NCI-H2107 (cell line): Measurements from ENCODE around the gene ZSCAN10.

Experiments used
- DNase-seq: peaks from one replicate; lab custom pipeline; 2025; lab: John Stamatoyannopoulos, UW

ZSCAN10 gene

GRCh38 chr16:3134338-3135125 lies 35.4 kb upstream of the ZSCAN10 start, which contains the start of gene ZNF213:
Gene ZNF213 (plus strand): TSS chr16:3135029. CDS start chr16:3137281, 2,252 bp downstream.
- peak; percentile 96 for DNase-seq

GRCh38 chr16:3133844-3134243 lies 34.8 kb upstream of the ZSCAN10 start:
- no peak for DNase-seq

- DNase-seq = peak; percentile 14
Measured at GRCh38 chr16:3131755-3132377, 32.8 kb upstream of the ZSCAN10 start.

GRCh38 chr16:3129137-3130131 lies 30.3 kb upstream of the ZSCAN10 start:
- peak; percentile 76 for DNase-seq

GRCh38 chr16:3127745-3128144 lies 28.7 kb upstream of the ZSCAN10 start:
- DNase-seq = no peak

DNA sequence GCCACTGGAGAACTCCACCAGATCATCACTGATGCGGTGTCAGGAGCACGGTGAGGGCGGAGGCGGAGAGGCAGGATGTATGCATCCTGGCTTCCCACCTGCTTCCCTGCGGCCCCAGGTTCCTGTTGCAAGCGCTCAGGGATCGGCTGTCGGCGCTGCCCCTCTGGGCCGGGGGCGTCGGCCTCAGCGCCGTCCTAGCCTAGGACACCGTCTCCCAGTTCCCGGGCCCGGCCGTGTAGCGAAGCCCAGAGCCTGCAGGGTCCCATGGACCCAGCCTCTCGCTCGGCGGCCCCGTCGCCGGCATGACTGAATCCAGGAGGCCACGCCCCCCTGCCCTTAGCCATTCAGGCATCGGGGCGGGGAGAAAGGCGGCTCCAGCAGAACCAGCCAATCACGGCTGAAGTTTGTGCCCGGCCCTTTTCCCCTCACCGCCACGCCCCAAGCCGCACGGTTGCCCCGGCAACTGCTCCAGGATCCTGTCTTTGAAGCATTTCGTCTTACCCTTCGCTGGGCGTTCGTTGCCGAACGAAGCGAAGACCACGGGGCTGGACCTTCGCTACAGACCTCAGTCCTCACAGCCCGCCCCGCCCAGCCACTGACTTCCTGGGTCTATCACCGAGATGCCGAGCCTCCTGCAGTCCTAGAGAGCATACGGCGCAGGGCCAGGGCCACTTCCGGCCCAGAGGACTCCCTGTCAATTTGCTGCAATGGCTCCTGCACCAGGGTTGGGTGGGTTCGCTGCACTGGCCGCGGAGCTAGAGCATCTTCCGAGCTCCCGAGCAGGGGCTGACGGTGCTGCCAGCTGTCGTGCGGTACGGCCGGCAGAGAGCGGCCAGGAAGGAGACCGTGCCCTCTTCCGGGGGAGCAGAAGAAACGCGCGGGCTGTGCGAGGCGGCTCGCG lies 25.1 kb upstream of the ZSCAN10 start:
- DNase-seq = peak; percentile 93

DNA sequence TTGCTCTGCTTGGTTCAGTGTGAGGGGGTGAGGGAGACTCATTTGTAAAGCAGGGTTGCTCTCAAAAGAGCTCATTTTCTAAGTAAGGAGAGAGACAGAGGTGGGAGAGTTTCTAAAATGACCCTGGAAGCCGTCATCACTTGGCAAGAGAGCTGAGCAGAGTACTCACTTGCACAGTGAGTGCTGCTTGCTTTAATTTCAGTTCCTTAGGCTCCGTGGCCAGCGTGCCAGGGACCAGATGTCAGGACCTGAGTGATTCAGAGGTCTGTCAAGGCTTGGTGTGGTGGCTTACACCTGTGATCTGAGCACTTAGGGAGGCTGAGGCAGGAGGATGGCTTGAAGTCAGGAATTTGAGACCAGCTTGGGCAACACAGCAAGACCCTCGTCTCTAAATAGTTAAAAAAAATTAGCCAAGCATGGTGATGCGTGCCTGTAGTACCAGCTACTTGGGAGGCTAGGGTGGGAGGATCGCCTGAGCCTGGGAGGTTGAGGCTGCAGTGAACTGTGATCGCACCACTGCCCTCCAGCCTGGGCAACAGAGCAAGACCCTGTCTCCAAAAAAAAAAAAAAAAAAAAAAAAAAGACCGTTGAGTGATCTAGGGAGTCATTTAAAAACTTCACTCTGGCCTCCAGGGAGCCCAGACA lies 24.0 kb upstream of the ZSCAN10 start:
- DNase-seq = no peak

DNA sequence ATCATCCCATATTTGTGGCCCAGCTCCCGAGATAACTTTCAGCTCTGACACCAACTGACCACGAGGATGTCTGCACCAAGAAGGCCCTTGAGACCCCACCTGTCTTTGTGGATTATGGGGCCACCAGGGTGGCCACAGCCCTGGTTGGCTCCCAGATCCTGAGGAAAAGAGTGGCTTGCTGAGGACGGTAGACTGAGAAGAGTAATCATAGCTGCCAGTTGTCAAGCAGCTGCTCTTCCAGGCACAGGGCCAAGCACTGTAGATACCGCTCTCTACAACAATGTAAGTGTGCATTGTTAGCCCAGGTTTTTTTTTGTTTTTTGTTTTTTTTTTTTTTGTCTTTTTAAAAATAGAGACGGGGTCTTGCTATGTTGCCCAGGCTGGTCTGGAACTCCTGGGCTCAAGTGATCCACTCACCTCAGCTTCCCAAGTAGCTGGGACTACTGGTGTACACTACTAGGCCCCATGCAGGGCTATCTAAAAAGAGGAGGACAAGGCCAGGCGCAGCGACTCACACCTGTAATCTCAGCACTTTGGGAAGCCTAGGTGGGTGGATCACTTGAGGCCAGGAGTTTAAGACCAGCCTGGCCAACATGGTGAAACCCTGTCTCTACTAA lies 22.9 kb upstream of the ZSCAN10 start:
- DNase-seq = no peak

DNA sequence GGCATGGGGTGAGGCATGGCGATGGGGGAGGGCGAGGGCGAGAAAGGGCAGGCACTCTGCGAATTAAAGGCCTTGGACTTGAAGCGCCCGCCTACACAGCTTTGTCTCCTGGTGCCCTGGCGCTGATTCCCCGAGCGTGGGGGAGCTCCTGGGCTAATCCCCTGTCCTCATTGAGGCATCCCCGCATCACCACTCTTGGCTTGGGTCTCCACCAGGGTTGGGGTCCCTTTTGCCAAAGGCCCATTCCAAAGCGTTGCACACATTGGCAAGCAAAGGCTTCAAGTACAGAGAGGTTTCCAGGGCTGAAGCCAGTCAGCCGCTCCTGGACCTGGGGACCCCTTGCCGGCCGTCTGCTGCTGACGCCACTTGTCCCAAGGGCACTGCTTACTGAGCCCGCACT lies 21.3 kb upstream of the ZSCAN10 start:
- no peak for DNase-seq

DNA sequence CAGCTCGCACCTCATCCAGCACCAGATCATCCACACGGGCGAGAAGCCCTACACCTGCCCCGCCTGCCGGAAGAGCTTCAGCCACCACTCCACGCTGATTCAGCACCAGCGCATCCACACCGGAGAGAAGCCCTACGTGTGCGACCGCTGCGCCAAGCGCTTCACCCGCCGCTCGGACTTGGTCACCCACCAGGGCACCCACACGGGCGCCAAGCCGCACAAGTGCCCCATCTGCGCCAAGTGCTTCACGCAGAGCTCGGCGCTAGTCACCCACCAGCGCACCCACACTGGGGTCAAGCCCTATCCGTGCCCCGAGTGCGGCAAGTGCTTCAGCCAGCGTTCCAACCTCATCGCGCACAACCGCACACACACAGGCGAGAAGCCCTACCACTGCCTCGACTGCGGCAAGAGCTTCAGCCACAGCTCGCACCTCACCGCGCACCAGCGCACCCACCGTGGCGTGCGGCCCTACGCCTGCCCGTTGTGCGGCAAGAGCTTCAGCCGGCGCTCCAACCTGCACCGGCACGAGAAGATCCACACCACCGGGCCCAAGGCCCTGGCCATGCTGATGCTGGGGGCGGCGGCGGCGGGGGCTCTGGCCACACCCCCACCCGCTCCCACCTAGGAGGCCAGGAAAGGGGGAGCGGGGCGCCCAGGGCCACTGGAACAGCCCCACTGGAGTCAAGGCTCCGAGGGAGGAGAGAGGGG lies 20.8 kb upstream of the ZSCAN10 start:
- no peak for DNase-seq

DNA sequence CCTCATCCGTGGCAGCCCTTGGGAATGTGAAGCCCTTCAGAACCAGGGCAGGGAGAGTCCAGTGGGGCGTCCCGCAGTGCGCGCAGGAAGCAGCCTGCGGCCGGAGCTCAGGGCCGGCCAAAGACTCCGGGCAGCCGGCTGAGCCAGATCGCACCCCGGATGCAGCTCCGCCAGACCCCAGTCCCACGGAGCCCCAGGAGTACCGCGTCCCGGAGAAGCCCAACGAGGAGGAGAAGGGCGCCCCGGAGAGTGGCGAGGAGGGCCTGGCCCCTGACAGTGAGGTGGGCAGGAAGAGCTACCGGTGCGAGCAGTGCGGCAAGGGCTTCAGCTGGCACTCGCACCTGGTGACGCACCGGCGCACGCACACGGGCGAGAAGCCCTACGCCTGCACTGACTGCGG lies 20.2 kb upstream of the ZSCAN10 start:
- no peak for DNase-seq

DNA sequence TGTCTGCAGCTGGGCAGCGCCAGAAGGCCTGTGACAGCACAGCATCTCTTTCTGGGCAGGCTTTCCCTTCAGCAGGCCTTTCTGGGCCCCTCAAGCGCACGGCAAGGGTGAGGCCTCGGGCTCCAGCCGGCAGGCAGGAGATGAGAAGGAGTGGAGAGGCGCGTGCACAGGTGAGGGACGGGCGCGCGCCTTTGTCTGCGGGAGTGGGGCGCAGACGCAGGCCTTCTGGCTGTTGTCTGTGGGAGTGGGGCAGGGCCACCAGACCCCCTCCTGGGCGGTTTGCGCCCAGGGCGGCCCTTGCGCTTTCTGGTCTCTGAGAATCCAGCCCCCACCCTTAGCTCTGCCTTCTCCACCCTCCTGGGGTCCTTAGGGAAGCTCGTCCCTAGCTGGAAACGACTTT lies 19.8 kb upstream of the ZSCAN10 start:
- DNase-seq = no peak

DNA sequence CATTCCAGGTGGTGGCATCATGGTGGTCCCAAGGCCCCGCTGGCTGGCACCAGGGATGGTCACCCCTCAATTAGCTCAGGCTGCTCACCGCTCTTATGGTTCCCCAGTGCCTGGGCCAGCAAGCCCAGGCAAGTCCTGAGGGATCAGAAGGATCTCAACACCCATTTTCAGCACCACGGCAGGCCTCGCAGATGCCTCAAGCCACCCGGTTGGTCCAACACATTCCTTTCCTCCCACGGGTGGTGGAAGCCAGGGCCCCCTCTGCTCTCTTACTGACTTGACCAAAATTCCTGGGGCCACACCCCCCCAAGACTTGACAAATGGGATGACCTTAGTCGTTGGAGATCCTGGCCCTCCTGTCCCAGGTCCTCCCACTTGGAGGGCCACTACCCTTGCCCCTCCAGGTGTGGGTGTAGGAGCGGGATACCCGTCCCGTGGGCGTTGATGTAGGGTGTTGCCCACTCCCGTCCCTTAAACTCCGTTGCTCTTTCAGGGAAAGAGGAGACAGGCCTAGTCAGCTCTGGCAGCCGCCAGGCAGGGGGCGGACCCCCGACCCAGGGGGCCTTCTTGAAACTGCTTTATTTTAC lies 19.2 kb upstream of the ZSCAN10 start:
- DNase-seq = no peak

- no peak for DNase-seq
Measured at GRCh38 chr16:3115561-3115960, 16.5 kb upstream of the ZSCAN10 start.

- no peak for DNase-seq
Measured at GRCh38 chr16:3115003-3115402, 15.9 kb upstream of the ZSCAN10 start.

- DNase-seq = no peak
Measured at GRCh38 chr16:3113765-3114479, 14.8 kb upstream of the ZSCAN10 start.

- no peak for DNase-seq
Measured at GRCh38 chr16:3112881-3113574, 13.9 kb upstream of the ZSCAN10 start.
